SU-DHL-6 (cell line): ENCODE data around the gene PTGER3.

Experiments used
- H2AFZ ChIP-seq: fragments of 200-600 bp; sonication (generic); 2 replicates; pipeline ENCODE4 v1.6.1; 2014; ENCODE audit warnings: low read depth, mild to moderate bottlenecking, moderate library complexity, mixed read lengths, antibody characterized with exemption, low read length; ENCODE audit not compliant: severe bottlenecking
- H3F3A ChIP-seq: fragments of 200-600 bp; shearing (Covaris generic); 2 replicates; pipeline ENCODE4 v1.6.0; 2016; ENCODE audit warnings: antibody characterized with exemption, mild to moderate bottlenecking; ENCODE audit not compliant: insufficient read depth
- H3K27ac ChIP-seq: fragments of 200-600 bp; sonication (generic); 2 replicates; pipeline ENCODE4 v1.5.1; 2016; ENCODE audit warnings: low read depth, mild to moderate bottlenecking, low read length, moderate library complexity, mixed read lengths
- H3K27me3 ChIP-seq: fragments of 200-600 bp; sonication (generic), shearing (Covaris generic); 2 replicates; pipeline ENCODE4 v1.6.0; 2014; ENCODE audit warnings: mild to moderate bottlenecking, low read length
- H3K36me3 ChIP-seq: fragments of 200-600 bp; sonication (generic); 2 replicates; pipeline ENCODE4 v1.6.1; 2014; ENCODE audit warnings: mild to moderate bottlenecking, low read length, mixed read lengths
- H3K4me2 ChIP-seq: fragments of 300-600, 200-600 bp; shearing (Covaris generic), sonication (generic); 2 replicates; pipeline ENCODE4 v1.6.0; 2014; ENCODE audit warnings: low read length, low read depth, mild to moderate bottlenecking; ENCODE audit not compliant: poor library complexity, severe bottlenecking
- H3K4me3 ChIP-seq: fragments of 200-600 bp; sonication (generic); 2 replicates; pipeline ENCODE4 v1.5.1; 2014; ENCODE audit warnings: antibody characterized with exemption, low read length, mild to moderate bottlenecking, mixed read lengths; ENCODE audit not compliant: insufficient read depth, poor library complexity, severe bottlenecking
- H3K79me2 ChIP-seq: fragments of 200-600 bp; sonication (generic); 2 replicates; pipeline ENCODE4 v1.6.1; 2014; ENCODE audit warnings: mild to moderate bottlenecking, low read length, moderate library complexity; ENCODE audit not compliant: insufficient read depth
- H3K9ac ChIP-seq: fragments of 200-600 bp; sonication (generic); 2 replicates; pipeline ENCODE4 v1.7.0; 2014; ENCODE audit warnings: mild to moderate bottlenecking, low read length
- H3K9me2 ChIP-seq: fragments of 200-600 bp; sonication (generic); replicated peaks from 2 replicates; pipeline ENCODE4 v1.6.1; 2014; ENCODE audit warnings: low read length; ENCODE audit not compliant: insufficient read depth
- H3K9me3 ChIP-seq: fragments of 200-600 bp; sonication (generic); 2 replicates; pipeline ENCODE4 v1.6.1; 2014; ENCODE audit warnings: low read length, mixed read lengths; ENCODE audit not compliant: insufficient read depth
- H4K20me1 ChIP-seq: fragments of 200-600 bp; sonication (generic); 2 replicates; pipeline ENCODE4 v1.6.1; 2014; ENCODE audit warnings: low read depth, mild to moderate bottlenecking, antibody characterized with exemption, low read length, moderate library complexity, mixed read lengths
- EZH2phosphoT487 ChIP-seq: fragments of 200-600 bp; sonication (generic), shearing (Covaris generic); conservative IDR thresholded peaks from 2 replicates; pipeline ENCODE4 v1.6.1; 2018; ENCODE audit warnings: mild to moderate bottlenecking, antibody characterized with exemption, low read length, moderate library complexity, mixed read lengths
- TF ChIP-seq, protein P1 (sequence below): fragments of 200-600 bp; sonication (generic); IDR thresholded peaks from one replicate; pipeline ENCODE4 v1.5.1; 2017; ENCODE audit warnings: antibody characterized with exemption, mild to moderate bottlenecking, low read length, moderate library complexity; ENCODE audit not compliant: insufficient read depth, poor library complexity, severe bottlenecking

Gene PTGER3

DNA sequence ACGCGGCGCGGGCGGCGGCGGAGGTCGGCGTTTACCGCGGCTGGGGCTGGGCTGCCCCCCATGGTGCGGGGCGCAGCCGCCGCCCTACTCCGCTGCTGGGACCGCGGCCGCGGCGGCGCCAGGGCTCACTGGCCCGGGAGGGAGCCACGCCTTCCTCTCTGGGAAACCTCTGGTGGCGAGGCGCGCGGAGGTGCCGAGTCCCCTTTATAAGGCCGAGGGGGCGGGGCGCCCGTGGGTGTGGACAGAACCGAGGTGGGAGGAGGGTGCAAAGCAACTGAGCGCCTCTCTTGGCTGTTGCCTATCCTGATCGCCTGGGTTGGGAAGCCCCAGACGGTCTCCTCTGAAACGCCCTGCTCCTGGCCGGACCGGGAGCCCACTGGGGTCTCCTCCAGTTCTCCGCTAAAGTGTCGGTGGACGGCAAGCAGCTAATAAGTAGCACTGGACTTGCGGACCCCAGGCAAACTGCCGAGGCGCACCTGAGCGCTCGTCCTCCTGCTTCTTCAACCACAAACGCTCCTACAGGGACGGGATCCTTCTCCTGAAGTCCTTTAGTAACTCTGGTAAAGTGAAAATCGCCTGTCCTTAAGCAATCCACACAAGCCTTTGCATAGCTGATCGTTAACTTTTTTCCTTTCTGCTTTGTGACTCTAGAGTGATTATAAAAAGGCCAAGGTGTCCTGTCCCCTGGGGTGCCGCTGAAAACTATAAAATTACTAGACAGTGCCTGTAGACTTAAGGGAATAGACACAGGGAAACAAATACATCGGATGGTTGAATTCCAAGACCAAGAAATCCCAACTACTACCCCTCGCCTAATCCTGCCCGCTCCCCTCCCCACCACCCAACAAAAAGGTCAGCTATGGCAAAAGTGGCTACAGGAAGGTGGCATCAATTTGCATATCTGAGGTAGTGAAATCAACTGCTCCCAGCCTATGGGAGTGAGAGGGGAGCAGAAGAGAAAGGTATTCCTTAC, at the start of gene PTGER3:
Gene PTGER3 (minus strand): TSS at position 182 of the 973 bp plus-strand sequence. CDS start 239 bp downstream, outside the sequence.
- H3K4me2 ChIP-seq, result no peak within 1 kb of the TSS
- no peaks in the 10 kb centered on the region for H3K9me3 ChIP-seq
- no peak within 1 kb of the TSS for H3K4me3 ChIP-seq
- no peaks in the 10 kb centered on the region for H3K36me3 ChIP-seq
- no peak within 1 kb of the TSS for H3K27ac ChIP-seq
- 0 out of 2 replicates have a peak, but pooled peaks cover 3% of the 10 kb centered on the region for H4K20me1 ChIP-seq
- TF ChIP-seq EZH2phosphoT487, result no peak
- TF ChIP-seq, protein P1, sequence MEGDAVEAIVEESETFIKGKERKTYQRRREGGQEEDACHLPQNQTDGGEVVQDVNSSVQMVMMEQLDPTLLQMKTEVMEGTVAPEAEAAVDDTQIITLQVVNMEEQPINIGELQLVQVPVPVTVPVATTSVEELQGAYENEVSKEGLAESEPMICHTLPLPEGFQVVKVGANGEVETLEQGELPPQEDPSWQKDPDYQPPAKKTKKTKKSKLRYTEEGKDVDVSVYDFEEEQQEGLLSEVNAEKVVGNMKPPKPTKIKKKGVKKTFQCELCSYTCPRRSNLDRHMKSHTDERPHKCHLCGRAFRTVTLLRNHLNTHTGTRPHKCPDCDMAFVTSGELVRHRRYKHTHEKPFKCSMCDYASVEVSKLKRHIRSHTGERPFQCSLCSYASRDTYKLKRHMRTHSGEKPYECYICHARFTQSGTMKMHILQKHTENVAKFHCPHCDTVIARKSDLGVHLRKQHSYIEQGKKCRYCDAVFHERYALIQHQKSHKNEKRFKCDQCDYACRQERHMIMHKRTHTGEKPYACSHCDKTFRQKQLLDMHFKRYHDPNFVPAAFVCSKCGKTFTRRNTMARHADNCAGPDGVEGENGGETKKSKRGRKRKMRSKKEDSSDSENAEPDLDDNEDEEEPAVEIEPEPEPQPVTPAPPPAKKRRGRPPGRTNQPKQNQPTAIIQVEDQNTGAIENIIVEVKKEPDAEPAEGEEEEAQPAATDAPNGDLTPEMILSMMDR, result no peak
- no peaks in the 10 kb centered on the region for H3K27me3 ChIP-seq
- H2AFZ ChIP-seq, result no peak within 1 kb of the TSS
- no peak within 1 kb of the TSS for H3K9ac ChIP-seq
- H3K79me2 ChIP-seq, result no peaks in the 10 kb centered on the region
- no peaks in the 10 kb centered on the region for H3F3A ChIP-seq
- no peaks in the 10 kb centered on the region for H3K9me2 ChIP-seq

DNA sequence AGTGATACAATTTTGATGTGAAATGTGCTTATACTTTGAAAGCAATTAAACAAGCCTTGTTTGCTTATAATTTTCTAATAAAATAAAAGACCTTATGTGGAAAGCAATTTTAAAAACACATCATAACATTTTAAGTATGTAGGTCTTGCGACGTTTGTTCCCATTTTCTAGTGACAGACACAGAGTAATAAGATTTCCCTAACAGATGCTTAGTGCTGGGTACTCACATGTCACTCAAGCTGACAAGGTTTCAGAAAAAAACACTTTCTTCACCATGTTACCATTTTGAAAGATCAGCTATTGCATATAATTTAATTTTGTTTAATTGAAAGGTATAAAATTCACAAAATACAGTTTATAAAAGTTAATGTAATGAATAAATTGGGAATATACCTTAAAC, 47.3 kb upstream of the PTGER3 start:
- no peaks in the 10 kb centered on the region for H3K36me3 ChIP-seq
- H3K4me3 ChIP-seq, result no peak overlapping the region
- H3K4me2 ChIP-seq, result no peak overlapping the region
- no peaks in the 10 kb centered on the region for H4K20me1 ChIP-seq
- H3K79me2 ChIP-seq, result no peaks in the 10 kb centered on the region
- no peaks in the 10 kb centered on the region for H3F3A ChIP-seq
- H3K9me2 ChIP-seq, result no peaks in the 10 kb centered on the region
- no peak overlapping the region for H2AFZ ChIP-seq
- H3K9ac ChIP-seq, result no peak overlapping the region
- TF ChIP-seq, protein P1, result no peak
- TF ChIP-seq EZH2phosphoT487, result no peak
- no peaks in the 10 kb centered on the region for H3K9me3 ChIP-seq
- H3K27ac ChIP-seq, result no peak overlapping the region
- no peaks in the 10 kb centered on the region for H3K27me3 ChIP-seq

DNA sequence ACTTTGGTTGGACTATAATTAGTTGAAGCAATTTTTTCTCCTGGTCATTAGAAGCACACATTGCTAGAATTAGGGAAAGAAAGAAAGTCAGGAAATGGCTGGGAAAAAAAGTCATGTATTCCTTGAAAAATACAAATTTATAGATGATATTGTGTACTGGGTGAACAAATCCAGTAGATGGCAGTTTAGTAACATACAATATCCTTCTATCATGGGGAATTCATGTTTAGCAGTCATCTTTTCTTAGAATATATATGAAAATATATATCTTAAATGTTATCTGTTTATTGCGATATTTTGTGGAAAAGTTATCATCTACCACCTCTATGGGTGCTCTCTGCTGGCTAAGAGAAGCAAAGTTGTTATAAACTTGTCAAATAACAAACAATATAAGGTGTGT, 46.3 kb upstream of the PTGER3 start:
- Histone ChIP-seq H3K4me2 (no peak overlapping the region), H3K4me3 (no peak overlapping the region), H3K79me2 (no peaks in the 10 kb centered on the region), H3F3A (no peaks in the 10 kb centered on the region), H3K9me2 (no peaks in the 10 kb centered on the region), H3K27ac (no peak overlapping the region), H3K9ac (no peak overlapping the region), H3K36me3 (no peaks in the 10 kb centered on the region), H3K27me3 (no peaks in the 10 kb centered on the region), H4K20me1 (no peaks in the 10 kb centered on the region), H2AFZ (no peak overlapping the region), H3K9me3 (no peaks in the 10 kb centered on the region)
- no peak for TF ChIP-seq EZH2phosphoT487
- TF ChIP-seq, protein P1, result no peak
